WI38 (cell line): Measurements from ENCODE around the gene TSR1.

ENCODE experiments used
- H3K4me3 ChIP-seq: 2 replicates; pipeline ENCODE4 v1.5.1; 2011; ENCODE audit warnings: low read depth, mild to moderate bottlenecking, control low read depth, low read length
- CTCF ChIP-seq: IDR thresholded peaks from 2 replicates; pipeline ENCODE4 v1.5.1; 2012; ENCODE audit warnings: low read depth, mild to moderate bottlenecking, control low read depth, low read length

TSR1 gene

GRCh38 chr17:2372681-2373080 lies 36.4 kb upstream of the TSR1 start:
- H3K4me3 ChIP-seq = no peak overlapping the region
- no peak for TF ChIP-seq CTCF

GRCh38 chr17:2372180-2372579 lies 35.9 kb upstream of the TSR1 start:
- TF ChIP-seq CTCF = no peak
- no peak overlapping the region for H3K4me3 ChIP-seq

- no peak overlapping the region for H3K4me3 ChIP-seq
- no peak for TF ChIP-seq CTCF
These were observed 35.2 kb upstream of the TSR1 start for GRCh38 chr17:2371183-2372130.

- no peak for TF ChIP-seq CTCF
- no peak overlapping the region for H3K4me3 ChIP-seq
These were observed 33.9 kb upstream of the TSR1 start for GRCh38 chr17:2370211-2370589.

GRCh38 chr17:2369551-2370210 lies 33.4 kb upstream of the TSR1 start:
- no peak for TF ChIP-seq CTCF
- H3K4me3 ChIP-seq = no peak overlapping the region

- no peak for TF ChIP-seq CTCF
- no peak overlapping the region for H3K4me3 ChIP-seq
These were observed 32.8 kb upstream of the TSR1 start for GRCh38 chr17:2369039-2369438.

GRCh38 chr17:2368359-2368758 lies 32.1 kb upstream of the TSR1 start:
- no peak for TF ChIP-seq CTCF

More at GRCh38 chr17:2368359-2368758, 32.1 kb upstream of the TSR1 start:
- H3K4me3 ChIP-seq = no peak overlapping the region
